Measurements from ENCODE around the gene OR2C3. TPM values are rescaled to one million over a fixed set of nuclear protein-coding genes. Genes with fewer than 3 reads are reported as not detected.
A peak's percentile ranks its signal among the peaks of the same experiment; 100 is the strongest.
"Not testable (repeated sequence)": the region's sequence is repeated elsewhere in the genome, so short reads cannot be mapped to it uniquely, and the experiment has no call there.

Gene OR2C3
- under 1 TPM; 0.04 to 0.33 (median 0.18) TPM for polyA plus RNA-seq (ENCODE audit: insufficient read length in 10 of 10)
- long read RNA-seq, donor 1, result 0 reads
- long read RNA-seq, donor 2, result 0 reads
- long read RNA-seq, donor 3, result 0 reads
- long read RNA-seq, donor 4, result 0 reads
- long read RNA-seq, donor 5, result 0 reads
- long read RNA-seq, donor 6, result 0 reads
- long read RNA-seq, donor 7, result 0 reads
- long read RNA-seq, donor 8, result 0 reads
- long read RNA-seq, donor 9, result 0 reads

- DNase-seq, result no peak
Measured at GRCh38 chr1:247536340-247536739, at the start of gene OR2C3. OR2C3 (minus strand) TSS chr1:247536440; CDS start chr1:247532511, 3,929 bp downstream.

DNA sequence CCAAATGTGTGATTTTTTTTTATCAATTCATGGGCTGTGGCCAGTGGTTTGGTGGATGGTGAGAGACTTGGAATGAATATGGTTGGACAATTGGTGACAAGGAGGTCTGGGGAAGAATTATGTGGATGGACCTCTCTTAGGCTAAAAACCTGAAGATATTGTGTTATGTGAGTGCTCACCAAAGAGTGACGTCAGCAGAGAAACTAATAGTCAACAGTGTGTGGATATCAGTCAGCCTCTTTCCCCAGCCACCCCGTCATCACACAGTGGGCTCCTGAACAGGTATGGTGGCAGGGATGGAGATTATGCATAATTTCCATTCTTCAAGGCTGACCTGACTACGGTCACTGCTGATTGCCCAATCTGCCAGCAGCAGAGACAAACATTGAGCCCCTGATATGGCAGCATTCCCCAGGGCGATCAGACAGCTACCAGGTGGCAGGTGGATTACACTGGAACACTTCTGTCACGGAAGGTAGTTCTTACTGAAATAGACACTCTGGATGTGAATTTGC, 42.8 kb upstream of the OR2C3 start:
- no peak for DNase-seq

DNA sequence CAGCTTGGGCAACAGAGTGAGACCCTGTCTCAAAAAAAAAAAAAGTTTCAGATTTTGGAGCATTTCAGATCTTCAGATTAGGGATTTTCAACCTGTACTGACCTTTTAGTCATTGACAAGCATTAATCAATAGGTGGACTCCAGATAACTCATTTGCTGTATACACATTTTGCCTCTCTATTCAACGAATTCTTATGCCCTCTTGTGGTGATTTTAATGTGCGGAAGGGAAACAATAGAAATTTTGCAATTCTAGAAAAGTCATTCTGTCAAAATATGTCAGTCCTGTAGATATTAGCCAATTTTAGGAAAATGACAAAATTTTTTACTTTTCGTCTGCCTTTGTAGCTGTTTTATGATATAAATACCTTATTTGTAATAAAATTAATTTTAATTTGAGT, 40.3 kb upstream of the OR2C3 start:
- DNase-seq, result peak in 1 of 3 donors; percentile 2

DNA sequence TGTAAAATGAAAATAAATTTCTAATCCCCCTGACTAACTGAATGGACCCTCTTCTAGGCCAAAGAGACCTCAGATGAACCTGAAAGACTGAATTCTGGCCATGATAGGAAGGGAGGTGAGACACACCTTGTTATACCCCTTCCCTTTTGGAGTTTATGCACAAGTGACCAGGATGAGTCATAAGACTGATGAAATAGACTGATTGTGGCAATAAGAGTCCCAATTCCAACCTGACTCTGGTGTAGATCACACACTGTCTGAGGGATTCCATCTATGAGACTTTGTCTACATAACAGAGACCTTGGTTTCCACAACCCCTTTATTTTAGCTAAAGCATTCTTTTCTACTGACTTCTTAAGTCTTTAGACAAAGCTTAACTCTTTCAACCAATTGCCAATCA, 38.4 kb upstream of the OR2C3 start:
- DNase-seq, result no peak

GRCh38 chr1:247574236-247574635, 38.0 kb upstream of the OR2C3 start:
- DNase-seq, result no peak

DNA sequence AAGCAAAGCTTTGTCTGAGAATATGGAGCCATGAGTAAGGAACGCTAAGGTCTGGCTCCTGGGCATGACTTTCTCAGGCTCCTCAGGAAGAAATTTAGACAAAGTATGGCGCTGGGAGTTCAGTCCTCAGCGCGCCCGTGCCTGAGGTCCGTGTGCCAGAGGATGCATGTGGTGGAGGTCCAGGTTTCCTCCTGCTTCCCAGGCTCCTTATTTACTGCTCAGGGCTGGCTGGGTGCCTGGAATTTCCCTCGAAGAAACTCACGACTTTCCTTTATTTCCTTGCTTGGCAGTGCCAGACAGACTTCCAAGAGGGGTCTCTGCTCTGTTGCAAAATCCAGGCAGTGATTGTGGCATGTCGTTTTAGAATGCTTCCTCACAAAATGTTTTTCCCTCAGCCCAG, 26.0 kb upstream of the OR2C3 start:
- DNase-seq, result no peak

DNA sequence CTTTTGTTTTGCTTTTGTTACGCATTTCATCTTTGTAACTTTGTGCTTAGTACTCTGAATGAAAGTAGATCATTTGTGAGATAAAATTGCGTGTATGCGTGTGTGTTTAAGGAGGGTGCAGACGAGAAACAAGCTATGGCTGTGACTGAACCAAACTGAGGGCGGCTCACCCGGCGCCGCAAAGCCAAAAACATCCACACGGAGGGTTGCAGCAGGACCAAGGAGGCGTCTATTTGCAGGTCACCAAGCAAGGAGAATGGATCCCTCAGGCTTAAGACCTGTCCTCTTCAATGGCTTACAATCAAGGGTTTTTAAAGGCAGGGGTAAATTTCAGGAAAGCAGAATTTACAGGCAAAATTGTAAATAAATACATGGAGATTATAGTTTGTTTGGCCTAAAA, 25.5 kb upstream of the OR2C3 start:
- no peak for DNase-seq

DNA sequence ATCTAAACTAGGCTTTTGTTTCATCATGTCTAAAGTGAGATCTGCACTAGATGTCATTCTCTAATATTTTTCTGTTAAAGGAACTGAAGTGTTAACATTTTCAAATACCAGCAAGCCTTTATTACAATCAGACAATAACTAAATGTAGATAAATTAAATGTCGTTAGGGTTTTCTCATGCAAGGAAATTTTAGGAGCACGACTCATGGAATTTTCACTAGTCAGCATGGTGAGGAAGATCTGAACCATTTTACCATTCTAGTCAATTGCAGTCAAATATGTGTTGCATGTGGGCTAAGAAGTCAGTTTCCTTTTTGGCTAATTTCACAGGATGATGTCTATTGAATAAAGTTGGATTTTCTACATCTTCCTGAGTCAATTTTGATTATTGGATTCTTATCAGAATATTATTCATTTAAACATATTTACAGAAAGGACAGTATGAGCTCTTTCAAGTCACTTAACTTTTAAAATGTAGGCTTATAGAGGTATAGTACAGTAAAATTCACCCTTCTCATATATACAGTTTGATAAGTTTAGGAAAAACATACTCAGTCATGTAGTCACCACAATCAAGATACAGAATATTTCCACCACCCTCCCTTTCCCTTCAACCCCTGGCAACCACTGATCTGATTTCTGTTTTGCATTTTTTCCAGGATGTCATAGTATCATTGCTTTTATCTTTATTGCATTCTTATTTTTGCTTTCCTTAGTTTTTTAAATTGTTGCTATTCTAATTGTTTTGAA, 21.9 kb upstream of the OR2C3 start:
- no peak for DNase-seq

GRCh38 chr1:247552231-247552630, 16.0 kb upstream of the OR2C3 start:
- no peak for DNase-seq

DNA sequence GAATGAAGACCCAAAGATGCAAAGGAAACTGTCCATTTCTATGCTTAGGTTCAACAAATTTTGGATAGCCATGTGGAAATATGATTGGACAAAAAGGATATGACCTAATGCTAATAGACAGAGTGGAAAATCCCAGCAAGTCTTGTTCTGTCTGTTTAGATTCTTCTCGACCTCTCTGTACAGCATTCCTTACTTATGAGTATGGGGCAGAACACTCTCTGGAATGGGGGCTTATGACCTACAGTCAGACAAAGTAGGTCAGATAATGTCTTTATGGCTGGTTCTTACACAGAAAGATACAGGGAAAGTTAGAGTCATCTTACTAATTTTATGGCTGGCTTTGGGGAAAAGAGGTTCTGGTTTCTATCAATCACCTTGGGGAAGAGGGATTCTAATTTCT, 15.5 kb upstream of the OR2C3 start:
- peak in 1 of 3 donors; percentile 14 for DNase-seq

DNA sequence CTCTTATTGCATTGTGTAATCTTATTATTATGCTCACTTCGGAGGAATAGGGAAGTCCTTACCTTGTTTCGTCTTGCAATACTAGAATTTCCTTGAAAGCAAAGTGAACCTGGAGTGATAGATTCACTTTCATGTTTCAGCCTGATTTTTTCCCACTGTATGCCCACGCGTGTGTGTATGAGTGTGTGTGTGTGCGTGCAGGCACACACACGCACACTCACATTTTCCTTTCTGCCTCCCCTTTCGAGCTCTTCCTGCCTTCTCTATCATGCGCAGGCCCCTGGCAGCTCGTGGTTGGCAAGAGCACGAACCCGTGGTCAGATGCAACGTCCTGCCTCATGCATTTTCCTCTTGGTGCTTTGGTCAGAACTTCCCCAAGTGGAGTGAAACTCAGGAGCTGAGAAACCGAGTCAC, 12.5 kb upstream of the OR2C3 start, which contains the start of gene GCSAML:
Gene GCSAML (plus strand): TSS at position 366 of the 414 bp plus-strand sequence. CDS start 58 bp downstream, outside the sequence.
- DNase-seq, result peak in 1 of 3 donors; percentile 12

DNA sequence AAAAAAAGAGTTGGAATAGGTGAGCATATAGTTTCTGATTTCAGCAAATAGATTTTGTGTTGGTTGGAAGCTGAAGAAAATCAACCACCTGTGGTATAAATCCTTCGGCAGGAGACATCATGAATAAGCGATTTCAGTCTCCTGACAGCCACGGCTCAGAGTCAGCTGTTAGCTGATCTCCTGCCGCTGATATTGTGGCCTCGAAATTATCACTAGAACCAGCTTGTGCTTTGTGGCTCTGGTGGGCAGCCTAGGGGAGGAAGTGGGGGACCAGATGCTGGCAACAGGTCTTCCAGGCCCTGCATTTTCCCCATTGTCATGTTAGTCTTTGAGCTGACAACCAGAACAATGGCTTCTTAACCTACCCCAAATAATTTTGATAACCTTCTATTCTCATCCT, 11.9 kb upstream of the OR2C3 start:
- no peak for DNase-seq

DNA sequence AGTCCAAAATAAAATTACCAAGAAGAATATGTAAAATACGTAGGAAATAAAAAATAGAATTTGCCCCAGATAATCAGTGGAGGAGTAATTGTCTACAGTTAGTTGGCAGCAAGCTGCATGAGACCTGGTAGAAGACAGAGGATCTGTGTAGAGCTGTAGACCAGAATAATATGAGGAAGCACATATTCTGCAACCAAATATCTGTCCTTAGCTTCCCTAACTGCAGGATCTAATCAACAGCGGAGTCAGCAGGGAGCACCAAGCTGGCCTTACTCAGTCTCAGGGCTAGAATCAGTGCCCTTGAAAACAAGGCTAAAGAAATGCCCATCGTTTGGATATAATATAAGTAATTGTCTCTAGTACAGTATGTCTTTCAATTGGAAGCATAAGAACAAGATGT, 6.6 kb upstream of the OR2C3 start:
- DNase-seq, result no peak

DNA sequence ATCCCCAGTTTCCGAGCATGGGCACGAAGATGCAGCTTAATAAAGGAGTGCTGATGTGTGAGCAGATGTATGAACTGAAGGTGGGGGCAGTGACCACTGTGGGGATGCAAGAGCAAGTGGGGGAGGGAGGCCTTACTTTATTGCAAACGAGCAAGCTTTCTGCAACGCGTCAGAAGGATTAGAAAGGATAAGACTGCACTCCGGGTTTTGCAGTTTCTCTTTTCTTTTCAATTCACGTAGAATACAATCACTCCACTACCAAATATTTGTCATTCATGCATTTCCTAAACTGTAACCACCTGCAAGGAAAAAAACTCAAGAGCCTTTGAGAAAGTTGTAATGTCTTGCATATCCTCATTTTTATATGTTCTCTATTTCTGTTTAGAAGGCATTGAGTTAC, 4.3 kb upstream of the OR2C3 start:
- DNase-seq, result no peak

GRCh38 chr1:247539215-247539614, 3.0 kb upstream of the OR2C3 start:
- no peak for DNase-seq

DNA sequence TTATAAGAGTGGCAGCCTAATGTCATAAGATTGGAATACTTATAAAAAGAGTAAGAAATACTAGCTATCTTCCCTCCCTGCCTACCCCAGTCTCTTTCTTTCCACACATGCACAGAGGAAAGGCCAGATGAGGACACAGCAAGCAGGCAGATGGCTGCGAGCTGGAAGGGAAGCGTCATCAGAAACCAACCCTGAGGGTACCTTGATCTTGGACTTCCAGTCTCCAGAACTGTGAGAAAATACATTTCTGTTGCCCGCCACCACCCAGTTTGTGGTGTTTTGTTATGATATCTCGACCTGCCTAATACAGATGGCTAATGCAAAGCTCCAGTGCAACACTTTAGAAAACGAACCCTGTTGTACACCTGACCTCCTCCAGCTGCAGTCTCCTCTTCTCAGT, 2.3 kb upstream of the OR2C3 start:
- DNase-seq, result no peak

GRCh38 chr1:247535402-247535801, 838 bp downstream of the OR2C3 start:
- DNase-seq, result no peak

DNA sequence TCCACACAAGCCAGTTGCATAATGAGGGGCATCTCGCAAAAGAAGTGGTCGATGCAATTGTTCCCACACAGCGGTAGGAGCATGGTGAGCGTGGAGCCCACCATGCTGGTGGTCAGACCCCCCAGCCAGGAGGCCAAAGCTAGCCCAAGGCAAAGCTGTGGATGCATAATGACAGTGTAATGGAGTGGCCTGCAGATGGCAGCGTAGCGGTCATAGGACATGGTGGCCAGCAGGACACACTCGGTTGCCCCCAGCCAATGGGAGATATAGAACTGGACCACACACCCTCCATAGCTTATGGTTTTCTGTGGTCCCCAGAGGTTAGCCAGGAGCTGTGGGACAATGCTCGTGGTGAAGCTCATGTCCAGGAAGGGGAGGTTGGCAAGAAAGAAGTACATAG, 4.3 kb downstream of the OR2C3 start:
- no peak for DNase-seq

DNA sequence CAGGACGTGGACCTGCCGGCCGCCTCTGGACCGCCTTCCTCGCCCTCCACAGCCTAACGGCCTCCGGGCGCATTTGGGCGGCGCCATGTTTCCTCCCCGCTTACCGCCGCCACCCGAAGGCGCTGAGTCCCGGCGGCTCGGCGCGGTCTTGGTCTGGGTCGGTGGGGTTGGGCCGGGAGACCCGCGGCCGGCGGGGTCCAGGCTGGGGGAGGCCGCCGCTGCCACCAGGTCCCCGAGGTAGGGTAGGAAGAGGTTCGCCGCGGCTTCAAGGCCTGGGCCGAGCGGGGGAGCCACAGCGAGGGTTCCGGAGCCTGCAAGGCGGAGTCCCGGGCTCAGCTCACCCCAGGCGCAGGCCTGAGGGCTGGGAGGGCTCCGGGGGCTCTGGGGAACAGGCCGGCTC, 5.5 kb downstream of the OR2C3 start:
- peak in 1 of 3 donors; percentile 67 for DNase-seq

GRCh38 chr1:247529771-247530355, 6.4 kb downstream of the OR2C3 start:
- no peak for DNase-seq

DNA sequence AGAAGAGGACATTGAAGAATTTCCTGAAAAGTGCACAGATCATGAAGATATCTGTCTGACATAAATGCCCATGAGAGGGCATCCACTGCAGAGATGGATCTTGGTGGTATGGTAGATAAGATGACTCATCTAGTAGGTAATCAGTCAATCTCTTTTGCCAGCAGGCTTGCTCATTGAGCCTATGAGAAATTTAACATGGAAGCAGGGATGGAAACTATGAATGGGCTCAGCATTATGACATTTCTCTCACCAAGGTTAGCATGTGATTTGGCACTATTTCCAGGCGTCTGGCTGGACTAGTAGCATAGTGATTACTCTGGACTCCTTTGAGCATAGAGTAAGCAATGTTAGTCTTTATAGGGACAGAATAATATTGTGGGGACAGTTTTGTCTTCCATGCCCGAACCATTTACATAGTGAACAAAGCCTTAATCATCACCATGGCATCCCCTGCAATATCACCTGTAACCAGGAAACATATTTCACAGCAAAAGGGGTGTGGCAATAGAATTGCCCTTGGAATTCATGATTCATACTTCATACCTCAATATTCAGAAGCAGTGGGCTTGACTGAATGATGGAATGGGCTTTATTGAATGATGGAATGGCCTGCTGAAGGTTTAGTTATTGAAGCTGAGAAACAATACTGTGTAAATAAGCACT, 7.3 kb downstream of the OR2C3 start:
- no peak for DNase-seq

GRCh38 chr1:247521886-247522285, 14.4 kb downstream of the OR2C3 start:
- DNase-seq, result not testable (repeated sequence)

DNA sequence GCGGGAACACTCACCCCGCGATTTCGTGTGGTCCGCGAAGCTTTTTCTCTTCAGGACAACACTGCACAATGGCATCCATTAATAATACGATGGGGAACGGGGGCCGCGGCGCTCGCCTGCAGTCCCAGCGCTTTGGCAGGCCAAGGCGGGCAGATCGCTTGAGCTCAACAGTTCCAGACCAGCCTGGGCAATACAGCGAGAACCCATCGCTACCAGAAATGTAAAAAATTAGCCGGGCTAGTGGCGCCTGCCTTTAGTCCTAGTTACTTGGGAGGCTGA, 17.7 kb downstream of the OR2C3 start:
- no peak for DNase-seq

Measured in muscle of back (tissue), 13 donors.